ENCODE results near the gene SLC35F1. TPM values are rescaled to one million over a fixed set of nuclear protein-coding genes. Genes with fewer than 3 reads are reported as not detected.

The SLC35F1 gene
- total and polyA plus RNA-seq, 2 donors (not counting 1 experiment from before 2014, with no cell fraction given) = 0.09 to 0.17 TPM

- Histone ChIP-seq H3K9ac (ENCODE audit: insufficient read depth, low read length) (no peak overlapping the region), H2AFZ (ENCODE audit: low read length) (no peak overlapping the region), H3K27me3 (ENCODE audit: control insufficient read depth, insufficient read depth, low read length) (peaks cover 4% of the 10 kb centered on the region), H3K79me2 (ENCODE audit: control insufficient read depth, insufficient read depth, low read length) (no peaks in the 10 kb centered on the region), H3K9me3 (ENCODE audit: control insufficient read depth, insufficient read depth, low read depth, low read length) (no peaks in the 10 kb centered on the region), H3K4me3 (replicated peaks in 1 of 4; ENCODE audit: control extremely low read depth in 1 of 4, insufficient read depth in 1 of 4, low read depth in 3 of 4, low read length in 4 of 4) (no peak overlapping the region), H3K27ac (ENCODE audit: insufficient read depth, low read length) (no peak overlapping the region), H4K20me1 (ENCODE audit: control insufficient read depth, extremely low read depth, insufficient read depth, low read length) (no peaks in the 10 kb centered on the region), H3K4me1 (ENCODE audit: control insufficient read depth, extremely low read depth, insufficient read depth, low read length) (no peaks in the 10 kb centered on the region), H3K4me2 (ENCODE audit: extremely low read depth, insufficient read depth, low read length) (no peak overlapping the region), H3K36me3 (ENCODE audit: control insufficient read depth, insufficient read depth, low read length) (no peaks in the 10 kb centered on the region)
- TF ChIP-seq EZH2 (IDR thresholded peaks at IDR 0.05; ENCODE audit: low read length, missing control alignments) = no peak
- no peak for TF ChIP-seq CTCF (conservative IDR thresholded peaks at IDR 0.05 in 1 of 2, IDR thresholded peaks at IDR 0.05 in 1 of 2; ENCODE audit: low read depth in 1 of 2, low read length in 2 of 2)
- DNase-seq (ENCODE audit: low read depth in 2 of 2) = no peak
Measured at GRCh38 chr6:118177720-118178119, 270.7 kb downstream of the SLC35F1 start.

- H3K9me3 ChIP-seq (ENCODE audit: control insufficient read depth, insufficient read depth, low read depth, low read length) = no peaks in the 10 kb centered on the region
- no peaks in the 10 kb centered on the region for H3K79me2 ChIP-seq (ENCODE audit: control insufficient read depth, insufficient read depth, low read length)
- H3K36me3 ChIP-seq (ENCODE audit: control insufficient read depth, insufficient read depth, low read length) = no peaks in the 10 kb centered on the region
- H3K9ac ChIP-seq (ENCODE audit: insufficient read depth, low read length) = no peak overlapping the region
- TF ChIP-seq CTCF (conservative IDR thresholded peaks at IDR 0.05 in 1 of 2, IDR thresholded peaks at IDR 0.05 in 1 of 2; ENCODE audit: low read depth in 1 of 2, low read length in 2 of 2) = no peak
- TF ChIP-seq EZH2 (IDR thresholded peaks at IDR 0.05; ENCODE audit: low read length, missing control alignments) = no peak
- no peak for DNase-seq (ENCODE audit: low read depth in 2 of 2)
- no peaks in the 10 kb centered on the region for H3K4me1 ChIP-seq (ENCODE audit: control insufficient read depth, extremely low read depth, insufficient read depth, low read length)
- no peak overlapping the region for H2AFZ ChIP-seq (ENCODE audit: low read length)
- peaks cover 4% of the 10 kb centered on the region for H3K27me3 ChIP-seq (ENCODE audit: control insufficient read depth, insufficient read depth, low read length)
- no peak overlapping the region for H3K4me2 ChIP-seq (ENCODE audit: extremely low read depth, insufficient read depth, low read length)
- no peak overlapping the region for H3K27ac ChIP-seq (ENCODE audit: insufficient read depth, low read length)
- H4K20me1 ChIP-seq (ENCODE audit: control insufficient read depth, extremely low read depth, insufficient read depth, low read length) = no peaks in the 10 kb centered on the region
- no peak overlapping the region for H3K4me3 ChIP-seq (replicated peaks in 1 of 4; ENCODE audit: control extremely low read depth in 1 of 4, insufficient read depth in 1 of 4, low read depth in 3 of 4, low read length in 4 of 4)
Measured at GRCh38 chr6:118179048-118179447, 272.0 kb downstream of the SLC35F1 start.

- H3K27ac ChIP-seq (ENCODE audit: insufficient read depth, low read length) = peak overlapping the region; percentile 46
- H3K4me3 ChIP-seq (replicated peaks in 1 of 4; ENCODE audit: control extremely low read depth in 1 of 4, insufficient read depth in 1 of 4, low read depth in 3 of 4, low read length in 4 of 4) = no peak overlapping the region
- no peaks in the 10 kb centered on the region for H3K27me3 ChIP-seq (ENCODE audit: control insufficient read depth, insufficient read depth, low read length)
- TF ChIP-seq CTCF (conservative IDR thresholded peaks at IDR 0.05 in 1 of 2, IDR thresholded peaks at IDR 0.05 in 1 of 2; ENCODE audit: low read depth in 1 of 2, low read length in 2 of 2) (no peak), EZH2 (IDR thresholded peaks at IDR 0.05; ENCODE audit: low read length, missing control alignments) (no peak)
- H4K20me1 ChIP-seq (ENCODE audit: control insufficient read depth, extremely low read depth, insufficient read depth, low read length) = no peaks in the 10 kb centered on the region
- no peaks in the 10 kb centered on the region for H3K36me3 ChIP-seq (ENCODE audit: control insufficient read depth, insufficient read depth, low read length)
- peaks cover 3% of the 10 kb centered on the region for H3K4me1 ChIP-seq (ENCODE audit: control insufficient read depth, extremely low read depth, insufficient read depth, low read length)
- H3K79me2 ChIP-seq (ENCODE audit: control insufficient read depth, insufficient read depth, low read length) = no peaks in the 10 kb centered on the region
- H2AFZ ChIP-seq (ENCODE audit: low read length) = no peak overlapping the region
- H3K4me2 ChIP-seq (ENCODE audit: extremely low read depth, insufficient read depth, low read length) = peak overlapping the region; percentile 28
- no peak overlapping the region for H3K9ac ChIP-seq (ENCODE audit: insufficient read depth, low read length)
- H3K9me3 ChIP-seq (ENCODE audit: control insufficient read depth, insufficient read depth, low read depth, low read length) = no peaks in the 10 kb centered on the region
- peak in 1 of 2 donors; percentile 61 for DNase-seq (ENCODE audit: low read depth in 2 of 2)
Measured at GRCh38 chr6:118186672-118187567, 279.9 kb downstream of the SLC35F1 start.
